ENCODE data around the gene CYTH1. TPM values are rescaled to one million over a fixed set of nuclear protein-coding genes. Genes with fewer than 3 reads are reported as not detected.
A peak's percentile ranks its signal among the peaks of the same experiment; 100 is the strongest.

Gene CYTH1
- total and polyA plus RNA-seq, 12 donors: 26.0 to 141 (median 46.2) TPM

GRCh38 chr17:78640700-78641099, 141.4 kb downstream of the CYTH1 start:
- Histone ChIP-seq H3K27me3 (no peaks in the 10 kb centered on the region), H3K4me1 (replicated peaks in 1 of 2) (no peaks in the 10 kb centered on the region), H3K4me3 (no peak overlapping the region), H3K36me3 (replicated peaks in 1 of 2) (no peaks in the 10 kb centered on the region), H3K27ac (no peak overlapping the region), H3K9me3 (replicated peaks in 1 of 3) (no peaks in the 10 kb centered on the region)
- WGBS, 4 donors: 66 to 93% (median 81%) methylated on average over 4 of the region's 4 CpGs
- intact Hi-C loops (cut with DNase I): no loop called here
- no peak for TF ChIP-seq POLR2A (IDR thresholded peaks at IDR 0.05)
- no peak for TF ChIP-seq CTCF (IDR thresholded peaks at IDR 0.05)
- peak in 1 of 7 donors; percentile 1 for DNase-seq

DNA sequence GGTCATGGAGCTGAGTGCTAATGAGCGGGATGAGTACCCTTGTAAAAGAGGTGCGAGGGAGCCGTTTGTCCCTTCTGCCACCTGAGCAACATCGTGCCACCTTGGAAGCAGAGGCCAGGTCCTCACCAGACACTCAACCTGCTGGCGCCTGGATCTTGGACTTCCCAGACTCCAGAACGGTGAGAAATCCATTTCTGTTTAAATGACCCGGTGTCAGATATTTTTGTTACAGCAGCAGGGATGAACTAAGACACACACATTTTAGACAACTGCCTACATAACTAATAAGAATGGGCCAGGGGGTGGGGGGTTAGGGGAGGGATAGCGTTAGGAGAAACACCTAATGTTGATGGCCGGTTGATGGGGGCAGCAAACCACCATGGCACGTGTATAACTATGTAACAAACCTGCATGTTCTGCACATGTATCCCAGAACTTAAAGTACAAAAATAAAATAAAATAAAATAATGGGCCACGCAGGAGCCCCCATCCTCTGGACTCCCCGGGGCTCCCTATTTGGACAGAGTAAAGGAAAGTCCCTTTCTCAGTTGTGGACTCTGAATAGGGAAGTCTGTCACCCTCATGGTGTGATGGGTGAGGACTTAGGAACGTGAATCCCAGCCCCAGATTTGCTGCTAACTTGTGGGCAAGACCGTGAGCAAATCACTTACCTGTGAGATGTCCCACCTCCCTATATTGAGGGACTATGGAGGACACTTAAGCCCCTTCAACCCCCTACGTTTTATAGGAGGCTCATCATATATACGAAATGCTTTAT, 144.2 kb downstream of the CYTH1 start:
- no peak for TF ChIP-seq POLR2A (IDR thresholded peaks at IDR 0.05)
- no peak for TF ChIP-seq CTCF (IDR thresholded peaks at IDR 0.05)
- no peaks in the 10 kb centered on the region for H3K36me3 ChIP-seq (replicated peaks in 1 of 2)
- intact Hi-C loops (cut with DNase I): no loop called here
- H3K27ac ChIP-seq: no peak overlapping the region
- 84 to 93% (median 89%) methylated on average over 16 of the region's 16 CpGs for WGBS, 4 donors
- no peaks in the 10 kb centered on the region for H3K9me3 ChIP-seq (replicated peaks in 1 of 3)
- H3K27me3 ChIP-seq: no peaks in the 10 kb centered on the region
- DNase-seq: no peak
- no peaks in the 10 kb centered on the region for H3K4me1 ChIP-seq (replicated peaks in 1 of 2)
- H3K4me3 ChIP-seq: no peak overlapping the region

DNA sequence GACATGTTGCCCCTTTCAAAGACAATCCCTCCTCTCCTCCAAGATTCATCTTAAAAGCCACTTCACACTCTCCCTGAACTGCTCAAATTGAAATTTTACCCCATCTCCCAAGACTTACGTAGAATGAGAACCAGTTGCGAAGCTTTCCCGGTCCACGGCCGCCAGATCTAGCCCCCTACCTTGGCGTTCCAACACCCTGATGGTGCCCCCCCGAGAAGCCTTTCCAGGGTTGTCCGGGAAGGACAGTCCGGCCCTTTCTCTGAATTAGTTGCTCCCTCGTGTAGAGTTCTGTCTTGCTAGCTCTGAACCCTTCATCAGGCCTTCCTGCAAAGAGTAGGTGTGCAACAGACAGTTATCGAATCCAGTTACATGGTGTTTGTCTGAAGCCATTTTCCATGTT, 144.9 kb downstream of the CYTH1 start:
- Histone ChIP-seq H3K4me3 (no peak overlapping the region), H3K36me3 (replicated peaks in 1 of 2) (no peaks in the 10 kb centered on the region), H3K27me3 (no peaks in the 10 kb centered on the region), H3K27ac (no peak overlapping the region), H3K9me3 (replicated peaks in 1 of 3) (no peaks in the 10 kb centered on the region), H3K4me1 (replicated peaks in 1 of 2) (no peaks in the 10 kb centered on the region)
- TF ChIP-seq CTCF (IDR thresholded peaks at IDR 0.05): no peak
- TF ChIP-seq POLR2A (IDR thresholded peaks at IDR 0.05): no peak
- WGBS, 4 donors: 81 to 92% (median 91%) methylated on average over 10 to 11 of the region's 11 CpGs
- intact Hi-C loops (cut with DNase I): no loop called here
- DNase-seq: no peak

- 90 to 94% (median 93%) methylated on average over 4 of the region's 4 CpGs for WGBS, 4 donors
- Histone ChIP-seq H3K27ac (no peak overlapping the region), H3K4me3 (no peak overlapping the region), H3K27me3 (no peaks in the 10 kb centered on the region), H3K36me3 (replicated peaks in 1 of 2) (no peaks in the 10 kb centered on the region), H3K4me1 (replicated peaks in 1 of 2) (no peaks in the 10 kb centered on the region), H3K9me3 (replicated peaks in 1 of 3) (no peaks in the 10 kb centered on the region)
- DNase-seq: no peak
- no peak for TF ChIP-seq CTCF (IDR thresholded peaks at IDR 0.05)
- no peak for TF ChIP-seq POLR2A (IDR thresholded peaks at IDR 0.05)
- intact Hi-C loops (cut with DNase I): no loop called here
Observed at GRCh38 chr17:78634154-78634553, 147.9 kb downstream of the CYTH1 start.

Data from adrenal gland (tissue), 12 donors.